HEK293 (cell line): ENCODE data around the gene MT1B.

ENCODE experiments used
- CTCF ChIA-PET: fragments of 350-600 bp; formaldehyde crosslinking; extraction: SDS; loops from one replicate; lab custom pipeline; 2021; ENCODE audit warnings: antibody characterized with exemption; lab: Yijun Ruan, JAX
- POLR2A ChIA-PET: fragments of 300-600 bp; formaldehyde crosslinking; extraction: SDS; loops from one replicate; lab custom pipeline; 2020; ENCODE audit warnings: antibody characterized with exemption, inconsistent platforms; lab: Yijun Ruan, JAX
- H3K27ac ChIP-seq: fragments of 200-500 bp; sonication (Bioruptor generic); 2 replicates; pipeline ENCODE4 v1.5.1; 2014; ENCODE audit warnings: low read depth, low read length, control low read depth, inconsistent platforms; ENCODE audit errors: extremely low read depth
- H3K36me3 ChIP-seq, 2 experiments: fragments of 200-500 bp in 1 of 2; sonication (Bioruptor generic) in 1 of 2; 1 replicate in 1 of 2; 2 replicates in 1 of 2; pipeline ENCODE4 v1.5.1; 2014 to 2017; ENCODE audit warnings: inconsistent platforms in 2 of 2, low read length in 2 of 2; ENCODE audit not compliant: control insufficient read depth in 2 of 2, insufficient read depth in 1 of 2
- H3K4me1 ChIP-seq: fragments of 200-500 bp; sonication (Bioruptor generic); 2 replicates; pipeline ENCODE4 v1.5.1; 2014; ENCODE audit warnings: mild to moderate bottlenecking, low read length, inconsistent platforms; ENCODE audit not compliant: control insufficient read depth, insufficient read depth
- H3K4me3 ChIP-seq: 2 replicates; pipeline ENCODE4 v1.5.1; 2011; ENCODE audit warnings: low read depth, mild to moderate bottlenecking, control low read depth, low read length, moderate library complexity
- H3K9me3 ChIP-seq: fragments of 200-500 bp; sonication (Bioruptor generic); 2 replicates; pipeline ENCODE4 v1.5.1; 2014; ENCODE audit warnings: low read depth, low read length, inconsistent platforms; ENCODE audit not compliant: control insufficient read depth, insufficient read depth
- GLIS2 ChIP-seq: fragments of 450-650 bp; formaldehyde crosslinking; IDR thresholded peaks from 2 replicates; pipeline ENCODE4 v1.5.1; 2016; ENCODE audit warnings: missing biosample characterization, missing genetic modification characterization
- HOXD13 ChIP-seq: sonication (generic); formaldehyde crosslinking; IDR thresholded peaks from 2 replicates; pipeline ENCODE4 v1.8.0; 2022; ENCODE audit warnings: missing genetic modification reagents, borderline replicate concordance
- KLF1 ChIP-seq: fragments of 450-650 bp; formaldehyde crosslinking; IDR thresholded peaks from 2 replicates; pipeline ENCODE4 v1.5.1; 2016; ENCODE audit warnings: missing biosample characterization, missing genetic modification characterization
- KLF9 ChIP-seq: fragments of 450-650 bp; formaldehyde crosslinking; IDR thresholded peaks from 2 replicates; pipeline ENCODE4 v1.5.1; 2016; ENCODE audit warnings: missing biosample characterization, missing genetic modification characterization, low read depth
- SCRT1 ChIP-seq: fragments of 450-650 bp; formaldehyde crosslinking; IDR thresholded peaks from 2 replicates; pipeline ENCODE4 v1.5.1; 2016; ENCODE audit warnings: missing biosample characterization, missing genetic modification characterization, borderline replicate concordance
- SCRT2 ChIP-seq: fragments of 450-650 bp; formaldehyde crosslinking; IDR thresholded peaks from 2 replicates; pipeline ENCODE4 v1.5.1; 2016; ENCODE audit warnings: missing biosample characterization, missing genetic modification characterization
- SP2 ChIP-seq: fragments of 450-650 bp; formaldehyde crosslinking; IDR thresholded peaks from 2 replicates; pipeline ENCODE4 v1.5.1; 2016; ENCODE audit warnings: missing biosample characterization, missing genetic modification characterization
- ZBTB17 ChIP-seq: fragments of 450-650 bp; formaldehyde crosslinking; IDR thresholded peaks from 2 replicates; pipeline ENCODE4 v1.5.1; 2016; ENCODE audit warnings: missing biosample characterization, missing genetic modification characterization
- ZBTB21 ChIP-seq: fragments of 450-650 bp; formaldehyde crosslinking; IDR thresholded peaks from 2 replicates; pipeline ENCODE4 v1.5.1; 2017; ENCODE audit warnings: missing biosample characterization, missing genetic modification characterization
- ZFP69B ChIP-seq: fragments of 450-650 bp; formaldehyde crosslinking; IDR thresholded peaks from 2 replicates; pipeline ENCODE4 v1.5.1; 2016; ENCODE audit warnings: missing biosample characterization, missing genetic modification characterization
- ZNF133 ChIP-seq: fragments of 450-650 bp; formaldehyde crosslinking; IDR thresholded peaks from 2 replicates; pipeline ENCODE4 v1.5.1; 2016; ENCODE audit warnings: missing biosample characterization, missing genetic modification characterization
- ZNF157 ChIP-seq: fragments of 450-650 bp; formaldehyde crosslinking; IDR thresholded peaks from 2 replicates; pipeline ENCODE4 v1.5.1; 2016; ENCODE audit warnings: missing biosample characterization, missing genetic modification characterization
- ZNF266 ChIP-seq: fragments of 450-650 bp; formaldehyde crosslinking; IDR thresholded peaks from 2 replicates; pipeline ENCODE4 v1.5.1; 2016; ENCODE audit warnings: missing biosample characterization, missing genetic modification characterization, low read depth
- ZNF341 ChIP-seq: fragments of 450-650 bp; formaldehyde crosslinking; IDR thresholded peaks from 2 replicates; pipeline ENCODE4; 2016; ENCODE audit warnings: low read depth, missing biosample characterization, missing genetic modification characterization
- ZNF548 ChIP-seq: fragments of 450-650 bp; formaldehyde crosslinking; IDR thresholded peaks from 2 replicates; pipeline ENCODE4 v1.5.1; 2016; ENCODE audit warnings: missing biosample characterization, missing genetic modification characterization
- ZNF776 ChIP-seq: fragments of 450-650 bp; formaldehyde crosslinking; IDR thresholded peaks from 2 replicates; pipeline ENCODE4 v1.5.0; 2017; ENCODE audit warnings: missing biosample characterization, missing genetic modification characterization, borderline replicate concordance
- ZNF792 ChIP-seq: fragments of 450-650 bp; formaldehyde crosslinking; IDR thresholded peaks from 2 replicates; pipeline ENCODE4 v1.5.1; 2016; ENCODE audit warnings: missing biosample characterization, missing genetic modification characterization
- TF ChIP-seq, protein P1 (sequence below): fragments of 450-650 bp; formaldehyde crosslinking; IDR thresholded peaks from 2 replicates; pipeline ENCODE4 v1.5.1; 2016; ENCODE audit warnings: missing biosample characterization, missing genetic modification characterization
- TF ChIP-seq, protein P2 (sequence below): fragments of 450-650 bp; formaldehyde crosslinking; IDR thresholded peaks from 2 replicates; pipeline ENCODE4 v1.5.1; 2016; ENCODE audit warnings: missing biosample characterization, missing genetic modification characterization
- TF ChIP-seq, protein P3 (sequence below): fragments of 450-650 bp; formaldehyde crosslinking; IDR thresholded peaks from 2 replicates; pipeline ENCODE4 v1.5.0; 2017; ENCODE audit warnings: missing biosample characterization, missing genetic modification characterization, borderline replicate concordance
- TF ChIP-seq, protein P4 (sequence below): fragments of 450-650 bp; formaldehyde crosslinking; IDR thresholded peaks from 2 replicates; pipeline ENCODE4 v1.5.1; 2016; ENCODE audit warnings: missing biosample characterization, missing genetic modification characterization
- TF ChIP-seq, protein P5 (sequence below): fragments of 450-650 bp; formaldehyde crosslinking; IDR thresholded peaks from 2 replicates; pipeline ENCODE4 v1.5.1; 2016; ENCODE audit warnings: missing biosample characterization, missing genetic modification characterization

Gene MT1B

DNA sequence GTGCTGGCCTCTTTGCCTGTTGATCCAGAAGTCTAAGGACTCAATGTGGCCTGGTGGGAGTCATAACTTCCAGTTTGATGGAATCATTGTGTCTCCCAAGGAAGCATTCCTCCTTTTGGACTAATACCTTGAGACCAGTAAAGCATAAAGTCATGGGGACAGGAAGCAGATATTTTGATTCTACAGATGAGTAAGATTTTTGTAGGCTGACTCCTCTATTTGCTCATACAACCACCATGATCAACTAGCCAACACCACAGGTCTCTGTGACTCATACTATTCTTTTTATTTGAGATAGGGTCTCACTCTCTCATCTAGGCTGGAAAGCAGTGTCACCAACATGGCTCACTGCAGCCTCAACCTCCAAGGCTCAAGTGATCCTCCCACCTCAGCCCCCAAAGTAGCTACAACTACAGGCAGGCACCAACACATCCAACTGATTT is 37.1 kb upstream of the MT1B start:
- no peaks in the 10 kb centered on the region for H3K36me3 ChIP-seq
- H3K27ac ChIP-seq: no peak overlapping the region
- H3K4me1 ChIP-seq: peaks cover 3% of the 10 kb centered on the region; the same call in 1 of the 2 replicates
- ChIA-PET POLR2A (interaction anchor here (0.8 kb wide), 1 partner anchor 61 kb away, joined by 3 read pairs; no protein-coding TSS in a partner anchor), CTCF (no interaction called here)
- TF ChIP-seq ZNF792 (tag by site-specific recombination) (no peak), HOXD13 (CRISPR knock-in tag) (no peak), ZNF133 (no peak), GLIS2 (no peak), ZNF548 (tag by site-specific recombination) (no peak), KLF9 (tag by site-specific recombination) (no peak), SP2 (tag by site-specific recombination) (no peak), ZNF157 (tag by site-specific recombination) (no peak), ZBTB21 (no peak), KLF1 (no peak), ZNF341 (tag by site-specific recombination) (no peak)
- TF ChIP-seq, protein P1, sequence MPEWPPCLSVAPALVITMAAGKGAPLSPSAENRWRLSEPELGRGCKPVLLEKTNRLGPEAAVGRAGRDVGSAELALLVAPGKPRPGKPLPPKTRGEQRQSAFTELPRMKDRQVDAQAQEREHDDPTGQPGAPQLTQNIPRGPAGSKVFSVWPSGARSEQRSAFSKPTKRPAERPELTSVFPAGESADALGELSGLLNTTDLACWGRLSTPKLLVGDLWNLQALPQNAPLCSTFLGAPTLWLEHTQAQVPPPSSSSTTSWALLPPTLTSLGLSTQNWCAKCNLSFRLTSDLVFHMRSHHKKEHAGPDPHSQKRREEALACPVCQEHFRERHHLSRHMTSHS (tag by site-specific recombination): no peak
- TF ChIP-seq, protein P2, sequence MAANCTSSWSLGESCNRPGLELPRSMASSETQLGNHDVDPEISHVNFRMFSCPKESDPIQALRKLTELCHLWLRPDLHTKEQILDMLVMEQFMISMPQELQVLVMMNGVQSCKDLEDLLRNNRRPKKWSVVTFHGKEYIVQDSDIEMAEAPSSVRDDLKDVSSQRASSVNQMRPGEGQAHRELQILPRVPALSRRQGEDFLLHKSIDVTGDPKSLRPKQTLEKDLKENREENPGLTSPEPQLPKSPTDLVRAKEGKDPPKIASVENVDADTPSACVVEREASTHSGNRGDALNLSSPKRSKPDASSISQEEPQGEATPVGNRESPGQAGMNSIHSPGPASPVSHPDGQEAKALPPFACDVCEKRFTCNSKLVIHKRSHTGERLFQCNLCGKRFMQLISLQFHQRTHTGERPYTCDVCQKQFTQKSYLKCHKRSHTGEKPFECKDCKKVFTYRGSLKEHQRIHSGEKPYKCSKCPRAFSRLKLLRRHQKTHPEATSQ (tag by site-specific recombination): no peak
- no peak overlapping the region for H3K4me3 ChIP-seq
- no peaks in the 10 kb centered on the region for H3K9me3 ChIP-seq

DNA sequence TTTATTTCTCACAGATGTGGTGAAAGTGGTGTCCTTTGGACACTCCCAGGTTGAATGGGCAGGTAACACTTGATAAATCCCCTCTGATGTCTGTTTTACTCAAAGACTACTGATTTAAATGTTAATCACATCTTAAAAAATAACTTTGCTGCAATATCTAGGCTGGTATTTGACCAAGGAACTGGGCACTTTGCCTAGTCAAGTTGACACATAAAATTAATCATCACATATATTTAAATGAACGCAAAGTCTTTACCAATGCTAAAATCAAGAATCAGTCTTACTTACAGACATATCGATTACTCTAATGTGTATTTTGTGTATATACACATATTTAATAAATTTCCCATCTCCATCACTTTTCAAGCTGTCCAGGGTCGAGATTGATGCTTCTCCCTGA is 36.3 kb upstream of the MT1B start:
- POLR2A ChIA-PET: no interaction called here
- Histone ChIP-seq H3K4me1 (no peaks in the 10 kb centered on the region), H3K27ac (no peak overlapping the region)
- TF ChIP-seq SCRT2 (tag by site-specific recombination) (no peak), SCRT1 (no peak), ZBTB17 (tag by site-specific recombination) (no peak)
- TF ChIP-seq, protein P3, sequence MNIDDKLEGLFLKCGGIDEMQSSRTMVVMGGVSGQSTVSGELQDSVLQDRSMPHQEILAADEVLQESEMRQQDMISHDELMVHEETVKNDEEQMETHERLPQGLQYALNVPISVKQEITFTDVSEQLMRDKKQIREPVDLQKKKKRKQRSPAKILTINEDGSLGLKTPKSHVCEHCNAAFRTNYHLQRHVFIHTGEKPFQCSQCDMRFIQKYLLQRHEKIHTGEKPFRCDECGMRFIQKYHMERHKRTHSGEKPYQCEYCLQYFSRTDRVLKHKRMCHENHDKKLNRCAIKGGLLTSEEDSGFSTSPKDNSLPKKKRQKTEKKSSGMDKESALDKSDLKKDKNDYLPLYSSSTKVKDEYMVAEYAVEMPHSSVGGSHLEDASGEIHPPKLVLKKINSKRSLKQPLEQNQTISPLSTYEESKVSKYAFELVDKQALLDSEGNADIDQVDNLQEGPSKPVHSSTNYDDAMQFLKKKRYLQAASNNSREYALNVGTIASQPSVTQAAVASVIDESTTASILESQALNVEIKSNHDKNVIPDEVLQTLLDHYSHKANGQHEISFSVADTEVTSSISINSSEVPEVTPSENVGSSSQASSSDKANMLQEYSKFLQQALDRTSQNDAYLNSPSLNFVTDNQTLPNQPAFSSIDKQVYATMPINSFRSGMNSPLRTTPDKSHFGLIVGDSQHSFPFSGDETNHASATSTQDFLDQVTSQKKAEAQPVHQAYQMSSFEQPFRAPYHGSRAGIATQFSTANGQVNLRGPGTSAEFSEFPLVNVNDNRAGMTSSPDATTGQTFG (tag by site-specific recombination): no peak
- TF ChIP-seq, all 188 proteins: peak for 0
- CTCF ChIA-PET: no interaction called here
- Histone ChIP-seq H3K4me3 (no peak overlapping the region), H3K36me3 (no peaks in the 10 kb centered on the region), H3K9me3 (no peaks in the 10 kb centered on the region)

DNA sequence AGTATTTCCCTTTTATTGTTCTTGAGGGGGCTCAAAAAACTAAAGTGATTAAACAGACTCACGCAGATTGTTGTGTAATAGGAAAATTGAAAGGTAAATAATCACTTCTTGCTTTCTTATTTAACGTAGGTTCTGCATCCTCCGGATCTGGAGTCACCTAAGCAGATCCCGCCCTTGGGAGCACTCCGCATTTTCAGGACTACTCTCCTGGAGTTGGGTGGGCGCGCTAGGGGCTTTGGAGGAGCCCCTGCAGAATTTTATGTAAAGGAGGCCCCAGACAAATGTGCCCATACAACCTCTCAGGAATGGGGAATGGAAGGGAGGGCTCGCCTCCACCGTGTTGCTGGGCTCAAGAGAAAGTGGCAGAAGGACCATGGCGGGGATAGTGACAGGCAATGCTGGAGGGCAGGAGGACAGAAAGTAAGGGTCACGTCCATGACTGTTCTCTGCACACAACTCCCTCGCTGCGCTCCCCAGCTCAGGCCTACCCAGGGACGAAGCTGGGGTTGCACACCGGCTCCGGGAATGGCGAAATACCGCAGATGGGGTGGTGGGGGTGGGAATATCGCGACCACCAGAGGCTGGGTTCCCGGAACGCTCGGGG is 35.0 kb upstream of the MT1B start:
- no peaks in the 10 kb centered on the region for H3K36me3 ChIP-seq
- no peaks in the 10 kb centered on the region for H3K4me1 ChIP-seq
- H3K4me3 ChIP-seq: no peak overlapping the region
- no peak overlapping the region for H3K27ac ChIP-seq
- H3K9me3 ChIP-seq: no peaks in the 10 kb centered on the region
- POLR2A ChIA-PET: no interaction called here
- CTCF ChIA-PET: no interaction called here
- TF ChIP-seq, protein P4, sequence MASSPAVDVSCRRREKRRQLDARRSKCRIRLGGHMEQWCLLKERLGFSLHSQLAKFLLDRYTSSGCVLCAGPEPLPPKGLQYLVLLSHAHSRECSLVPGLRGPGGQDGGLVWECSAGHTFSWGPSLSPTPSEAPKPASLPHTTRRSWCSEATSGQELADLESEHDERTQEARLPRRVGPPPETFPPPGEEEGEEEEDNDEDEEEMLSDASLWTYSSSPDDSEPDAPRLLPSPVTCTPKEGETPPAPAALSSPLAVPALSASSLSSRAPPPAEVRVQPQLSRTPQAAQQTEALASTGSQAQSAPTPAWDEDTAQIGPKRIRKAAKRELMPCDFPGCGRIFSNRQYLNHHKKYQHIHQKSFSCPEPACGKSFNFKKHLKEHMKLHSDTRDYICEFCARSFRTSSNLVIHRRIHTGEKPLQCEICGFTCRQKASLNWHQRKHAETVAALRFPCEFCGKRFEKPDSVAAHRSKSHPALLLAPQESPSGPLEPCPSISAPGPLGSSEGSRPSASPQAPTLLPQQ (tag by site-specific recombination): no peak
- TF ChIP-seq ZNF776 (tag by site-specific recombination) (no peak), ZFP69B (tag by site-specific recombination) (no peak), ZNF266 (no peak)
- TF ChIP-seq, protein P5, sequence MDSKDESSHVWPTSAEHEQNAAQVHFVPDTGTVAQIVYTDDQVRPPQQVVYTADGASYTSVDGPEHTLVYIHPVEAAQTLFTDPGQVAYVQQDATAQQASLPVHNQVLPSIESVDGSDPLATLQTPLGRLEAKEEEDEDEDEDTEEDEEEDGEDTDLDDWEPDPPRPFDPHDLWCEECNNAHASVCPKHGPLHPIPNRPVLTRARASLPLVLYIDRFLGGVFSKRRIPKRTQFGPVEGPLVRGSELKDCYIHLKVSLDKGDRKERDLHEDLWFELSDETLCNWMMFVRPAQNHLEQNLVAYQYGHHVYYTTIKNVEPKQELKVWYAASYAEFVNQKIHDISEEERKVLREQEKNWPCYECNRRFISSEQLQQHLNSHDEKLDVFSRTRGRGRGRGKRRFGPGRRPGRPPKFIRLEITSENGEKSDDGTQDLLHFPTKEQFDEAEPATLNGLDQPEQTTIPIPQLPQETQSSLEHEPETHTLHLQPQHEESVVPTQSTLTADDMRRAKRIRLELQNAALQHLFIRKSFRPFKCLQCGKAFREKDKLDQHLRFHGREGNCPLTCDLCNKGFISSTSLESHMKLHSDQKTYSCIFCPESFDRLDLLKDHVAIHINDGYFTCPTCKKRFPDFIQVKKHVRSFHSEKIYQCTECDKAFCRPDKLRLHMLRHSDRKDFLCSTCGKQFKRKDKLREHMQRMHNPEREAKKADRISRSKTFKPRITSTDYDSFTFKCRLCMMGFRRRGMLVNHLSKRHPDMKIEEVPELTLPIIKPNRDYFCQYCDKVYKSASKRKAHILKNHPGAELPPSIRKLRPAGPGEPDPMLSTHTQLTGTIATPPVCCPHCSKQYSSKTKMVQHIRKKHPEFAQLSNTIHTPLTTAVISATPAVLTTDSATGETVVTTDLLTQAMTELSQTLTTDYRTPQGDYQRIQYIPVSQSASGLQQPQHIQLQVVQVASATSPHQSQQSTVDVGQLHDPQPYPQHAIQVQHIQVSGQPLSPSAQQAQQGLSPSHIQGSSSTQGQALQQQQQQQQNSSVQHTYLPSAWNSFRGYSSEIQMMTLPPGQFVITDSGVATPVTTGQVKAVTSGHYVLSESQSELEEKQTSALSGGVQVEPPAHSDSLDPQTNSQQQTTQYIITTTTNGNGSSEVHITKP (tag by site-specific recombination): no peak
